Activated CD4-positive, alpha-beta T cell treated with anti-CD3 and anti-CD28 coated beads for 1 hour (primary cell): ENCODE data around the gene RD3L.
"Not testable (repeated sequence)": the region's sequence is repeated elsewhere in the genome, so short reads cannot be mapped to it uniquely, and the experiment has no call there.

Source experiments
- DNase-seq: peaks from one replicate; pipeline ENCODE4 v3.0.0-alpha.2; 2020

RD3L gene

GRCh38 chr14:103941973-103942736 is at the start of gene RD3L:
Gene RD3L, minus strand, starts transcription at chr14:103942529. Its CDS starts 834 bp downstream, at chr14:103941695.
- DNase-seq: no peak

- DNase-seq: no peak
Measured at GRCh38 chr14:103989964-103990363, 47.6 kb upstream of the RD3L start.

GRCh38 chr14:103989034-103989433 is 46.7 kb upstream of the RD3L start:
- no peak for DNase-seq

- DNase-seq: no peak
Measured at GRCh38 chr14:103984196-103984595, 41.9 kb upstream of the RD3L start.

GRCh38 chr14:103980623-103981238 is 38.4 kb upstream of the RD3L start:
- DNase-seq: not testable (repeated sequence)

- no peak for DNase-seq
Measured at GRCh38 chr14:103974575-103974974, 32.2 kb upstream of the RD3L start.

- DNase-seq: no peak
Measured at GRCh38 chr14:103973354-103973753, 31.0 kb upstream of the RD3L start.

- DNase-seq: no peak
Measured at GRCh38 chr14:103969961-103970360, 27.6 kb upstream of the RD3L start.

- DNase-seq: no peak
Measured at GRCh38 chr14:103966631-103967030, 24.3 kb upstream of the RD3L start.

GRCh38 chr14:103961928-103962578 is 19.7 kb upstream of the RD3L start:
- no peak for DNase-seq

- no peak for DNase-seq
Measured at GRCh38 chr14:103960457-103961055, 18.2 kb upstream of the RD3L start.

GRCh38 chr14:103949131-103949790 is 6.9 kb upstream of the RD3L start:
- DNase-seq: no peak

GRCh38 chr14:103948442-103948841 is 6.1 kb upstream of the RD3L start:
- no peak for DNase-seq

- DNase-seq: no peak
Measured at GRCh38 chr14:103946975-103947374, 4.6 kb upstream of the RD3L start.

GRCh38 chr14:103943673-103944072 is 1.3 kb upstream of the RD3L start:
- no peak for DNase-seq

GRCh38 chr14:103941462-103941861 is 867 bp downstream of the RD3L start:
- no peak for DNase-seq

GRCh38 chr14:103935102-103935501 is 7.2 kb downstream of the RD3L start:
- DNase-seq: no peak

GRCh38 chr14:103932791-103933490 is 9.4 kb downstream of the RD3L start:
- no peak for DNase-seq

- DNase-seq: no peak
Measured at GRCh38 chr14:103931422-103931821, 10.9 kb downstream of the RD3L start.

- DNase-seq: no peak
Measured at GRCh38 chr14:103930051-103930604, 12.2 kb downstream of the RD3L start.

GRCh38 chr14:103928011-103928890 is 14.1 kb downstream of the RD3L start, which contains the start of gene TDRD9:
Gene TDRD9, plus strand, starts transcription at chr14:103928456. Its CDS starts 54 bp downstream, at chr14:103928510.
- no peak for DNase-seq
